ENCODE results near the gene CFAP68.

CFAP68 gene

DNA sequence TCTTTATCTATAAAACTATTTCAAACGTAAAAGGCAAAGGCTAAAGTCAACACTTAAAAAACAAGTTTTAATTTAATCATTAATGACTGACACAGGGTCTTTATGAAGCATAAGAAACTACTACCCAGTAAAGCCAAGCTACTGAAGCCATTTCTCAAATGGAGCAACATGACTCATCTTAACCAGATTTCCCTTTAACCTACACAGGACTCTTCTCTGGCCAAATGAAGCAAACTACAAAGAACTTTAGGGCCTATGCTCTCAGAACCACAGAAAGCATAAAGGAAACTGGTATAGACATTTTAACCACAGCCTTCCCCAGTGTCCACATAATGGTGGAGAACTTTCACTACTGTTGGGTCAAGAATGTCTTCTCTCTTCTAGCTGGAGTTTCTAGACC, 42.6 kb upstream of the CFAP68 start:
- DNase-seq (ENCODE audit: low read depth) = no peak
- TF ChIP-seq MYC (IDR thresholded peaks at IDR 0.05; ENCODE audit: low read depth, low read length) (no peak), POLR2A (IDR thresholded peaks at IDR 0.05; ENCODE audit: extremely low read depth, insufficient read length) (no peak)
- TF ChIP-seq, protein P1, sequence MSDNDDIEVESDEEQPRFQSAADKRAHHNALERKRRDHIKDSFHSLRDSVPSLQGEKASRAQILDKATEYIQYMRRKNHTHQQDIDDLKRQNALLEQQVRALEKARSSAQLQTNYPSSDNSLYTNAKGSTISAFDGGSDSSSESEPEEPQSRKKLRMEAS (IDR thresholded peaks at IDR 0.05; ENCODE audit: low read depth, low read length) = no peak
- TF ChIP-seq, protein P2, sequence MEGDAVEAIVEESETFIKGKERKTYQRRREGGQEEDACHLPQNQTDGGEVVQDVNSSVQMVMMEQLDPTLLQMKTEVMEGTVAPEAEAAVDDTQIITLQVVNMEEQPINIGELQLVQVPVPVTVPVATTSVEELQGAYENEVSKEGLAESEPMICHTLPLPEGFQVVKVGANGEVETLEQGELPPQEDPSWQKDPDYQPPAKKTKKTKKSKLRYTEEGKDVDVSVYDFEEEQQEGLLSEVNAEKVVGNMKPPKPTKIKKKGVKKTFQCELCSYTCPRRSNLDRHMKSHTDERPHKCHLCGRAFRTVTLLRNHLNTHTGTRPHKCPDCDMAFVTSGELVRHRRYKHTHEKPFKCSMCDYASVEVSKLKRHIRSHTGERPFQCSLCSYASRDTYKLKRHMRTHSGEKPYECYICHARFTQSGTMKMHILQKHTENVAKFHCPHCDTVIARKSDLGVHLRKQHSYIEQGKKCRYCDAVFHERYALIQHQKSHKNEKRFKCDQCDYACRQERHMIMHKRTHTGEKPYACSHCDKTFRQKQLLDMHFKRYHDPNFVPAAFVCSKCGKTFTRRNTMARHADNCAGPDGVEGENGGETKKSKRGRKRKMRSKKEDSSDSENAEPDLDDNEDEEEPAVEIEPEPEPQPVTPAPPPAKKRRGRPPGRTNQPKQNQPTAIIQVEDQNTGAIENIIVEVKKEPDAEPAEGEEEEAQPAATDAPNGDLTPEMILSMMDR (IDR thresholded peaks at IDR 0.05; ENCODE audit: low read depth, low read length) = no peak
- H3K4me3 ChIP-seq (ENCODE audit: low read depth, low read length) = no peak overlapping the region

DNA sequence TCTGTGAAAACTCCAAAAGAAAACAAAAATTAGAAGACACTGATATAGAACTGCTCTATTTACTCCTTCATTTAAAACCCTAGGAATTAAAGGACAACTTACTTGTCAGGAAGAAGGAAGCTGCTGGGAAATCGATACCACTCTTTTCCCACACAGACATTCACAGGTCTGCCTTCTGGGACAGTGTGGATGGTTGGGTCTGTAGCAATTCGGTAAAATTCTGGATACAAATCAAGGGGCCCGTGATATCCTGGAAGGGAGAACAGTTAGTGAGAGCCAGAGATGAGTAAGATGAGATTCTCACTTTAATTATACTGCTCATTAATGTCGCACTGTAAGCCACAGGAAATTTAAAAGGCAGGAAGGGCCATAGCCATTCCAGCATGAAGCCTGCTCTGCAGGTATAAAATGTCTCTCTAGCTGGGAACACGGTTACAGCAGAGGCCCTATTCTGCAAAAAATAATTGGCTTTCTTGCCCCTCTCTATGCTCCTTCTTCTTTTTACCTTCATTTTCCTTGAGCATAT, 41.9 kb upstream of the CFAP68 start:
- TF ChIP-seq, protein P1 (IDR thresholded peaks at IDR 0.05; ENCODE audit: low read depth, low read length) = no peak
- TF ChIP-seq POLR2A (IDR thresholded peaks at IDR 0.05; ENCODE audit: extremely low read depth, insufficient read length) (no peak), MYC (IDR thresholded peaks at IDR 0.05; ENCODE audit: low read depth, low read length) (no peak)
- no peak for DNase-seq (ENCODE audit: low read depth)
- no peak overlapping the region for H3K4me3 ChIP-seq (ENCODE audit: low read depth, low read length)

DNA sequence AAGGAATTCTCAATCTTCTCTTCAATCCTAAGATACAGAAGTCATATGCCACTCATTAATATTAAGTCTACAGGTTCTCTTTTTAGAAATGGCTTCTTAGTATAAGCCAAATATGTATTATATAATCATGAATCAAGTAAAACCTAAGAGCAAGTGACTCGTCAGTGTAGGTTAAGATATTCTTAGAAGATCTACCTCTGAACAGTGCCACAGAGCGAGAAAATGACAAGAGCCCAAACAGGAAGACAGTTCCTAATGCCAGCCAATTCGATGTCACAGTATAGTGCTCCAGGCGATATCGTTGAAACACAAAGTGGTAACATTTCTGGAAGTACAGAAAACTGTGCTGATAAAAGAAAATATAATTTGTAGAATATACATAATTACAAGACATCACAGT, 41.3 kb upstream of the CFAP68 start:
- TF ChIP-seq POLR2A (IDR thresholded peaks at IDR 0.05; ENCODE audit: extremely low read depth, insufficient read length) = no peak
- TF ChIP-seq MYC (IDR thresholded peaks at IDR 0.05; ENCODE audit: low read depth, low read length) = no peak
- TF ChIP-seq, protein P1 (IDR thresholded peaks at IDR 0.05; ENCODE audit: low read depth, low read length) = no peak
- TF ChIP-seq, protein P2 (IDR thresholded peaks at IDR 0.05; ENCODE audit: low read depth, low read length) = no peak
- no peak overlapping the region for H3K4me3 ChIP-seq (ENCODE audit: low read depth, low read length)
- no peak for DNase-seq (ENCODE audit: low read depth)

GRCh38 chr11:111840143-111840542, 39.2 kb upstream of the CFAP68 start:
- no peak for DNase-seq (ENCODE audit: low read depth)
- TF ChIP-seq POLR2A (IDR thresholded peaks at IDR 0.05; ENCODE audit: extremely low read depth, insufficient read length) = no peak
- TF ChIP-seq, protein P1 (IDR thresholded peaks at IDR 0.05; ENCODE audit: low read depth, low read length) = no peak
- TF ChIP-seq MYC (IDR thresholded peaks at IDR 0.05; ENCODE audit: low read depth, low read length) = no peak
- TF ChIP-seq, protein P2 (IDR thresholded peaks at IDR 0.05; ENCODE audit: low read depth, low read length) = no peak
- no peak overlapping the region for H3K4me3 ChIP-seq (ENCODE audit: low read depth, low read length)

DNA sequence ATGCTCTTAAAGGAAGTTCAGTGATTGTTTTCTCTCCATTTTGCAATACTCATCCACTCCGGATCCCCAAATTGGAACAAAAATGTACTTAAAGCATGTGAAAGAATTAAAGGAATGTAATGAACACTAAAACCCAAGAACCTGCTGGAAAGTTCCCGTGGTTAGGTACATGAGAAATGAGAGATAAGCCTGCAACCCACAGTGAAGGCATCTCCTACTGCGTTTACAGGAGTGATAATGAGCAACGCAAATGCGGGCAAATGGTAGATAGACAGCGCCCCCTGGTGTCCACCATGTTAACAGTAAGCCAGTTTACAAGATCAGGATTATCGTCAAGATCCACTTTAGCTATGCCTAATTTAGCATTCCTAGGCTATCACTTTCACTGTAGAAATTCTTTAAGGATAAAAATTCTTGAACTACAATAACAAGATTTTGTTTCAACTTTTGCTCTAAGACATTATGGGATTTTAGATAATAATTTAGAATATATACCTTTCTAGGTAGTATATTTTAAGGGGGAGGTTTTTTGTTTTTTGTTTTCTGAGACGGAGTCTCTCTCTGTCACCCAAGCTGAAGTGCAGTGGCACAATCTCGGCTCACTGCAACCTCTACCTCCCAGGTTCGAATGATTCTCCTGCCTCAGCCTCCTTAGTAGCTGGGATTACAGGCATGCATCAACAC, 37.8 kb upstream of the CFAP68 start:
- no peak for TF ChIP-seq POLR2A (IDR thresholded peaks at IDR 0.05; ENCODE audit: extremely low read depth, insufficient read length)
- TF ChIP-seq, protein P2 (IDR thresholded peaks at IDR 0.05; ENCODE audit: low read depth, low read length) = peak; percentile 83
- peak; percentile 88 for DNase-seq (ENCODE audit: low read depth)
- H3K4me3 ChIP-seq (ENCODE audit: low read depth, low read length) = no peak overlapping the region

GRCh38 chr11:111843661-111844060, 35.7 kb upstream of the CFAP68 start:
- DNase-seq (ENCODE audit: low read depth) = no peak
- TF ChIP-seq, protein P2 (IDR thresholded peaks at IDR 0.05; ENCODE audit: low read depth, low read length) = no peak
- TF ChIP-seq MYC (IDR thresholded peaks at IDR 0.05; ENCODE audit: low read depth, low read length) (no peak), POLR2A (IDR thresholded peaks at IDR 0.05; ENCODE audit: extremely low read depth, insufficient read length) (no peak)
- TF ChIP-seq, protein P1 (IDR thresholded peaks at IDR 0.05; ENCODE audit: low read depth, low read length) = no peak
- H3K4me3 ChIP-seq (ENCODE audit: low read depth, low read length) = no peak overlapping the region
